ENCODE data around the gene RANBP1.

RANBP1 gene

GRCh38 chr22:20125201-20126174 lies 9.6 kb downstream of the RANBP1 start:
- CTCF ChIA-PET = no interaction called here
- POLR2A ChIA-PET = interaction anchor here (1.3 kb wide), 1 partner anchor 8 kb away, joined by 7 read pairs; the partner anchor contains the start of gene TRMT2A
- TF ChIP-seq ZNF384 (IDR thresholded peaks at IDR 0.05) = no peak
- DNase-seq (ENCODE audit: extremely low spot score) = no peak

- ChIA-PET POLR2A (interaction anchor here (1.3 kb wide), 1 partner anchor 9 kb away, joined by 7 read pairs; the partner anchor contains the start of gene TRMT2A), CTCF (no interaction called here)
- DNase-seq (ENCODE audit: extremely low spot score) = no peak
- TF ChIP-seq SP1 (IDR thresholded peaks at IDR 0.05) (no peak), NFRKB (IDR thresholded peaks at IDR 0.05) (no peak), ZNF384 (IDR thresholded peaks at IDR 0.05) (no peak), FOXM1 (IDR thresholded peaks at IDR 0.05; ENCODE audit: borderline replicate concordance) (no peak)
- TF ChIP-seq, protein P1, sequence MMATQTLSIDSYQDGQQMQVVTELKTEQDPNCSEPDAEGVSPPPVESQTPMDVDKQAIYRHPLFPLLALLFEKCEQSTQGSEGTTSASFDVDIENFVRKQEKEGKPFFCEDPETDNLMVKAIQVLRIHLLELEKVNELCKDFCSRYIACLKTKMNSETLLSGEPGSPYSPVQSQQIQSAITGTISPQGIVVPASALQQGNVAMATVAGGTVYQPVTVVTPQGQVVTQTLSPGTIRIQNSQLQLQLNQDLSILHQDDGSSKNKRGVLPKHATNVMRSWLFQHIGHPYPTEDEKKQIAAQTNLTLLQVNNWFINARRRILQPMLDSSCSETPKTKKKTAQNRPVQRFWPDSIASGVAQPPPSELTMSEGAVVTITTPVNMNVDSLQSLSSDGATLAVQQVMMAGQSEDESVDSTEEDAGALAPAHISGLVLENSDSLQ (IDR thresholded peaks at IDR 0.05) = no peak
Measured at GRCh38 chr22:20126284-20127029, 10.6 kb downstream of the RANBP1 start.

GRCh38 chr22:20127318-20127868 lies 11.5 kb downstream of the RANBP1 start:
- ChIA-PET CTCF (interaction anchor here (0.7 kb wide), 1 partner anchor 16 kb away, joined by 3 read pairs; no protein-coding TSS in a partner anchor), POLR2A (interaction anchor here (4.6 kb wide), 1 partner anchor 8 kb away, joined by 51 read pairs; the partner anchor contains the start of gene TRMT2A)
- no peak for DNase-seq (ENCODE audit: extremely low spot score)
- TF ChIP-seq FOXA1 (IDR thresholded peaks at IDR 0.05) = no peak
- no peak for TF ChIP-seq SUZ12 (IDR thresholded peaks at IDR 0.05)
- TF ChIP-seq TARDBP (IDR thresholded peaks at IDR 0.05) = no peak

GRCh38 chr22:20127869-20128618 lies 12.1 kb downstream of the RANBP1 start:
- no peak for DNase-seq (ENCODE audit: extremely low spot score)
- CTCF ChIA-PET = interaction anchor here (0.7 to 1.5 kb wide), 2 partner anchors 16 to 162 kb away, joined by 3 to 4 read pairs; no protein-coding TSS in a partner anchor
- TF ChIP-seq, protein P1 (IDR thresholded peaks at IDR 0.05) = no peak
- TF ChIP-seq FOXM1 (IDR thresholded peaks at IDR 0.05; ENCODE audit: borderline replicate concordance) (no peak), L3MBTL2 (conservative IDR thresholded peaks at IDR 0.05) (no peak), ZNF384 (IDR thresholded peaks at IDR 0.05) (no peak), HDGF (IDR thresholded peaks at IDR 0.05; ENCODE audit: borderline replicate concordance) (no peak), TARDBP (IDR thresholded peaks at IDR 0.05) (no peak), BHLHE40 (IDR thresholded peaks at IDR 0.05; ENCODE audit: borderline replicate concordance) (no peak), FOXA1 (IDR thresholded peaks at IDR 0.05) (no peak), LEF1 (IDR thresholded peaks at IDR 0.05; ENCODE audit: borderline replicate concordance) (no peak), ARNT (IDR thresholded peaks at IDR 0.05) (no peak), SUZ12 (IDR thresholded peaks at IDR 0.05) (no peak), NFRKB (IDR thresholded peaks at IDR 0.05) (no peak), ELF4 (IDR thresholded peaks at IDR 0.05) (no peak)
- POLR2A ChIA-PET = interaction anchor here (4.6 kb wide), 1 partner anchor 9 kb away, joined by 51 read pairs; the partner anchor contains the start of gene TRMT2A

DNA sequence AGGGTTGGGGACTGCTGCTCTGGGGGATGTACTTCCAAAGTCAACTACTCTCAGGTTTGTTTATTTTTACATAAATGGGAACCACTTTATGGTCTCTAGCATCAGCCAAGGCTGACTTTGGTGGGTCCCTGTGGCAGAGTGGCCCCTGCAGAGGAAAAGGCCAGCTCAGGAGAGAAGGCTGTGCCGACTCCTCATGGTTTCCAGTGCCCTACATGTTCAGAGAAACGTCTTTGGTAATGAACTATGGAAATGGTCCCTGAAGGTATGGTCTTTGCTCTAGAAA lies 12.7 kb downstream of the RANBP1 start:
- TF ChIP-seq ARNT (IDR thresholded peaks at IDR 0.05) = no peak
- TF ChIP-seq TARDBP (IDR thresholded peaks at IDR 0.05) = no peak
- CTCF ChIA-PET = interaction anchor here (0.7 to 1.5 kb wide), 2 partner anchors 115 to 162 kb away, joined by 4 read pairs; no protein-coding TSS in a partner anchor
- DNase-seq (ENCODE audit: extremely low spot score) = no peak
- POLR2A ChIA-PET = interaction anchor here (1.5 to 4.6 kb wide), 2 partner anchors 9 to 15 kb away, joined by 4 to 51 read pairs; partner anchors contain the start of gene TRMT2A

DNA sequence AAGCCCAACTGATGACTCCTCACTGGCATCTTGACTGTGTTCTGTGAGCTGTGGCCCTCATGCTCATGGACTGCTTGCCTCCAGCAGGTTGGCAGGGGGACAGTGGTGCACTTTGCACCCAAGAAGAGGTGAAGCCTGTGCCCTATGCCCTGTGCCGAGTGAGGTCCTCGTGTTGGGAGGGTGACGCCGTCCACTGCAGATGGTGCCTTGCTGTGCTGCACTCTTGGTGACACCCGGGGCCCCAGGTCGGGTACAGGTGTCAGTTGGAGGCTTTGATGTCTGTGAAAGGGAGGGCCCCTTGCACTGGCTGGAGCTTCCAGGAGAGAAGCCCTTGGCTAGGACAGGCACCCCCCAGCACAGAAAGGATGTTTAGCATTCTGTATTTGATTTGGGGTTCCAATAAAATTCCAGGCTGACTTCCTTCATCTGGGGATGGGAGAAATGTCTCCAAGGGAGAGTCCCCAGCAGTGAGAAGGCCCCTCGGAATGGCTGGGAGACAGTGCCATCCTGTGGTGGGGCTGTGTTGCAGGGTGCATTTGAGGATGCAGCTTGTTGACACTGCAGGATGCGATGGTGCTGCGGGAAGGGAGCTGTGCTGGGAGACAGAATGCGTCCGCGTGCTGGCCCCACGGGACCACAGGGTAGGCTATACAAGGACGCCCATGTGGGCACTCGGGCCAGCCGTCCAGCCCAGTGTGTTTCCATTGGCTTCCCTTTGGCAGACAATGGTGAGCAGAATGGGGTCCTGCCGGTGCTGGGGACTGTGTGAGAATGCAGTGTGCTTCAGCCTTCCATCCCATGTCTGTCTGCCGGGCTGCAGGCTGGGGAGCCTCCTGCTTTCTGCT lies 13.2 kb downstream of the RANBP1 start:
- POLR2A ChIA-PET = interaction anchor here (1.5 to 4.6 kb wide), 2 partner anchors 10 to 15 kb away, joined by 4 to 51 read pairs; partner anchors contain the start of gene TRMT2A
- CTCF ChIA-PET = interaction anchor here (0.7 to 1.5 kb wide), 6 partner anchors 9 to 232 kb away, joined by 3 to 5 read pairs (median 4); no protein-coding TSS in a partner anchor
- TF ChIP-seq HDGF (IDR thresholded peaks at IDR 0.05; ENCODE audit: borderline replicate concordance) = 0 out of 2 replicates have a peak, but pooled peaks have one; percentile 69
- TF ChIP-seq ZNF384 (IDR thresholded peaks at IDR 0.05) = no peak
- no peak for TF ChIP-seq L3MBTL2 (conservative IDR thresholded peaks at IDR 0.05)
- no peak for TF ChIP-seq TARDBP (IDR thresholded peaks at IDR 0.05)
- no peak for TF ChIP-seq LEF1 (IDR thresholded peaks at IDR 0.05; ENCODE audit: borderline replicate concordance)
- no peak for TF ChIP-seq FOXM1 (IDR thresholded peaks at IDR 0.05; ENCODE audit: borderline replicate concordance)
- DNase-seq (ENCODE audit: extremely low spot score) = peak; percentile 66

Measured in HEK293T (cell line).